T-helper 2 cell treated with Interferon-gamma antibody and Interleukin-4, amounts not matched to agents 5 μg/mL and 100 μg/mL, for 36 hours (primary cell): ENCODE results near the gene PLXND1.
"Not testable (repeated sequence)": the region's sequence is repeated elsewhere in the genome, so short reads cannot be mapped to it uniquely, and the experiment has no call there.

Experiments used
- DNase-seq: peaks from one replicate; pipeline ENCODE4 v3.0.0; 2021; ENCODE audit warnings: low spot score
- H3K27ac Mint-ChIP-seq: one replicate; pipeline ENCODE4 v1.8.0; 2021; ENCODE audit warnings: mild to moderate bottlenecking, mixed read lengths
- H3K27me3 Mint-ChIP-seq: one replicate; pipeline ENCODE4 v1.8.0; 2021; ENCODE audit warnings: low read depth, mixed read lengths
- H3K36me3 Mint-ChIP-seq: one replicate; pipeline ENCODE4 v1.8.0; 2021; ENCODE audit warnings: low read depth, mixed read lengths
- H3K4me1 Mint-ChIP-seq: one replicate; pipeline ENCODE4 v1.8.0; 2021; ENCODE audit warnings: low read depth, mixed read lengths
- H3K4me3 Mint-ChIP-seq: one replicate; pipeline ENCODE4 v1.8.0; 2022; ENCODE audit warnings: mild to moderate bottlenecking, moderate library complexity, mixed read lengths
- H3K9me3 Mint-ChIP-seq: one replicate; pipeline ENCODE4 v1.8.0; 2021; ENCODE audit warnings: mixed read lengths

Gene PLXND1

GRCh38 chr3:129612534-129613366 lies 6.3 kb upstream of the PLXND1 start:
- Mint-ChIP-seq H3K4me3 (no peak overlapping the region), H3K27ac (no peak overlapping the region), H3K4me1 (peaks cover 5% of the 10 kb centered on the region), H3K27me3 (peaks cover 18% of the 10 kb centered on the region), H3K36me3 (no peaks in the 10 kb centered on the region), H3K9me3 (no peaks in the 10 kb centered on the region)
- no peak for DNase-seq

- Mint-ChIP-seq H3K4me3 (no peak overlapping the region), H3K36me3 (no peaks in the 10 kb centered on the region), H3K9me3 (no peaks in the 10 kb centered on the region), H3K4me1 (peaks cover 8% of the 10 kb centered on the region), H3K27me3 (peaks cover 24% of the 10 kb centered on the region), H3K27ac (no peak overlapping the region)
- no peak for DNase-seq
Measured at GRCh38 chr3:129611812-129612533, 5.5 kb upstream of the PLXND1 start.

DNA sequence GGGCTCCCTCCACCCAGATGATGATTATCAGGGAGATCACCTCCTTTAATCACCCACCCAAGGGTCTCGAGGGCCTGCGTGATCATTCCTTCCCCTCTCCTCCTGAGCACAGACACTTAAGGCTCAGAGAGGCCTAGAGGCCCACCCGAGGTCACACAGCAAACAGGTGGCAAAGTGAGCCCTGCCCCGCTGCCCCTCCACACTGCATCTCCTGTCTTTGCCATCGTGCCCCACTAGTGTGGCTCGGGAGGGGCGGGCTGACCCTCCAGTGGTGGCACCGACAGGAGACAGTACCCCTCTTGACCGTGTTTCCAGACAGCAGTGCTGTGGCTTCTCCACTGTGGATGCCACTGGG lies 4.9 kb upstream of the PLXND1 start:
- DNase-seq = no peak
- no peaks in the 10 kb centered on the region for H3K36me3 Mint-ChIP-seq
- H3K9me3 Mint-ChIP-seq = no peaks in the 10 kb centered on the region
- peaks cover 10% of the 10 kb centered on the region for H3K4me1 Mint-ChIP-seq
- H3K4me3 Mint-ChIP-seq = no peak overlapping the region
- peaks cover 26% of the 10 kb centered on the region for H3K27me3 Mint-ChIP-seq
- H3K27ac Mint-ChIP-seq = no peak overlapping the region

DNA sequence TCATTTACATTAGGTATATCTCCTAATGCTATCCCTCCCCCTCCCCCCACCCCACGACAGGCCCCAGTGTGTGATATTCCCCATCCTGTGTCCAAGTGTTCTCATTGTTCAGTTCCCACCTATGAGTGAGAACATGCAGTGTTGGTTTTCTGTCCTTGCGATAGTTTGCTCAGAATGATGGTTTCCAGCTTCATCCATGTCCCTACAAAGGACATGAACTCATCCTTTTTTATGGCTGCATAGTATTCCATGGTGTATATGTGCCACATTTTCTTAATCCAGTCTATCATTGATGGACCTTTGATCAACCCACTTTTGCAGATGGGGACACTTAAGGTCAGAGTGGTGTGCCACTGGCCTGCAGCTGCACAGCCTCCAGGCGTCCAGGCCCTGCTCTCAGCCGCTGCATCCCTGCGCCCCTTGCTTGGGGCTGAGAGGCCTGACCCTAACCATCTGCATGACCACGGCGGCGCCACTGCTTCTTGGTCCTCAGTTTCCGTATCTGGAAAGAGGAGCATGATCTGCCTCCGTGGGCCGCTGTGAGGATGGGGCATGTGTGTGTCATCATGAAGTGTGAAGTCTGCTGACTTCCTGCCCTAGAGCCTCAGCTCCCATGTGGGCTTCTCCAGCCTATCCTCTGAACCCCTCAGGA lies 4.4 kb upstream of the PLXND1 start:
- H3K27ac Mint-ChIP-seq, DNase-seq, H3K36me3 Mint-ChIP-seq: not testable (repeated sequence)

GRCh38 chr3:129610276-129610675 lies 3.8 kb upstream of the PLXND1 start:
- peaks cover 1% of the 10 kb centered on the region for H3K36me3 Mint-ChIP-seq
- H3K4me1 Mint-ChIP-seq = peaks cover 13% of the 10 kb centered on the region
- no peak overlapping the region for H3K4me3 Mint-ChIP-seq
- H3K9me3 Mint-ChIP-seq = no peaks in the 10 kb centered on the region
- H3K27ac Mint-ChIP-seq = no peak overlapping the region
- H3K27me3 Mint-ChIP-seq = peaks cover 30% of the 10 kb centered on the region
- DNase-seq = no peak

More for the DNA sequence above, 4.4 kb upstream of the PLXND1 start:
- not testable (repeated sequence) for H3K9me3 Mint-ChIP-seq, H3K4me1 Mint-ChIP-seq, H3K4me3 Mint-ChIP-seq
- peaks cover 26% of the 10 kb centered on the region for H3K27me3 Mint-ChIP-seq

DNA sequence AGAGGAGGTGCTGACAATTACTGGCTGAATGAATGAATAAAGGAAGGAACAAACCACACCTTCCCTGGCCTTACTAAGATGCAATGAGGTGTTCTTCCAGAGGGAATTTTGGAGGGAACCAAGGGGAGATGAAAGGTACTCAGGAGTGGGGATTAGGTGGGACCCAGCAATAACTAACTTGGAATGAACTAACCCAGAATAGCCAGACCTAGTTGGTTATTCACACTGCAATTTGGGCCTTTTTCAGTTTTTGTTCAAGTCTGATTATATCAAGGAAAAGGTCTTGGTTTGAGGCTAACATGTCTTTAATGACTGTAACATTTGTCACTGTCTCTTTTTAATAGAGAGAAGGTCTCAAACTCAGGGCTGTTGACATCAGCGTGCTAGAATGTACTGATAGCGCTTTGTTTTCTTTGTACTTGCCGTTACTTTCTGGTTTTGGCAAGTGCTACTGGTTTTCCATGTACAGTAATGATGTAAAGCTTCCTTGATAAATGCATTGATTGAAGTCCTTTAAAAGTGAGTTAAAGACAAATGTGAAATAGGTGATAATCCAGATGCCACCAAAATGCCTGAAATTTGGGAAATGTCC lies 3.2 kb upstream of the PLXND1 start:
- no peak for DNase-seq
- Mint-ChIP-seq H3K27ac (no peak overlapping the region), H3K36me3 (peaks cover 1% of the 10 kb centered on the region), H3K9me3 (no peaks in the 10 kb centered on the region), H3K27me3 (peaks cover 33% of the 10 kb centered on the region), H3K4me1 (peaks cover 13% of the 10 kb centered on the region), H3K4me3 (no peak overlapping the region)

DNA sequence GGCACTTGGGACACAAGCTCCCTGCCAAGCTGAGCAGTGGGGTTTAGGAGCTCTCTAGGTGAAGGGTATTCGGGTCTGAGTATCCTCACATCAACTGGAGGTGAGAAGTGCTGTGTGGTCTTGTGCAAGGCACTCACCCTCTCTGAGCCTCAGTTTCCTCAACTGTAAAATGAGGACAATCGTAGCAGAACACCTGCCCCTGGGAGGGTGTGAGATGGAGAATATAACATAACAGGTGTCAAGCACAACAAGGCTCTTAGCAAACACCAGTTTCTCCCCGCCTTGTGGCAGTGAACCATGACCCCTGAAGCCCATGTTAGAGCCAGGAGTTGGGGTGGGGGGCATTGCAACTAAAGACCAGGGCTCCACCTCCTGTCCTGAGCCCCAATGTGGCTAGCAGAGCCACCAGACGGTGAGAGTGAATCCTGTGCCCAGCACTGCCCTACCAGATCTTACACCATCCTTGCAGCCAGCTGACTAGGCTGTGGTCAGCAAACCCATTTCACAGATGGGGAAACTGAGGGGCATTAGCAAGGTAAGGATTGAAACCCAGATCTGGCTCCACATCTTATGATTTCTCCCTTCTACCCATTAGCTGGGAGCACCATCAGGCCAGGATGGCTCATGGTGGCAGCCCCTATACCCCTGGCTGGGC lies 2.6 kb upstream of the PLXND1 start:
- H3K4me3 Mint-ChIP-seq = peak overlapping the region; percentile 25
- no peak overlapping the region for H3K27ac Mint-ChIP-seq
- peaks cover 13% of the 10 kb centered on the region for H3K4me1 Mint-ChIP-seq
- DNase-seq = no peak
- H3K27me3 Mint-ChIP-seq = peaks cover 39% of the 10 kb centered on the region
- H3K36me3 Mint-ChIP-seq = peaks cover 1% of the 10 kb centered on the region
- H3K9me3 Mint-ChIP-seq = no peaks in the 10 kb centered on the region

GRCh38 chr3:129608087-129608935 lies 1.8 kb upstream of the PLXND1 start:
- H3K27me3 Mint-ChIP-seq = peaks cover 46% of the 10 kb centered on the region
- peaks cover 1% of the 10 kb centered on the region for H3K36me3 Mint-ChIP-seq
- no peak overlapping the region for H3K27ac Mint-ChIP-seq
- peak overlapping the region; percentile 25 for H3K4me3 Mint-ChIP-seq
- peaks cover 13% of the 10 kb centered on the region for H3K4me1 Mint-ChIP-seq
- DNase-seq = no peak
- H3K9me3 Mint-ChIP-seq = no peaks in the 10 kb centered on the region

GRCh38 chr3:129607391-129608068 lies 1.1 kb upstream of the PLXND1 start:
- peaks cover 1% of the 10 kb centered on the region for H3K36me3 Mint-ChIP-seq
- no peak overlapping the region for H3K27ac Mint-ChIP-seq
- H3K4me1 Mint-ChIP-seq = peaks cover 13% of the 10 kb centered on the region

DNA sequence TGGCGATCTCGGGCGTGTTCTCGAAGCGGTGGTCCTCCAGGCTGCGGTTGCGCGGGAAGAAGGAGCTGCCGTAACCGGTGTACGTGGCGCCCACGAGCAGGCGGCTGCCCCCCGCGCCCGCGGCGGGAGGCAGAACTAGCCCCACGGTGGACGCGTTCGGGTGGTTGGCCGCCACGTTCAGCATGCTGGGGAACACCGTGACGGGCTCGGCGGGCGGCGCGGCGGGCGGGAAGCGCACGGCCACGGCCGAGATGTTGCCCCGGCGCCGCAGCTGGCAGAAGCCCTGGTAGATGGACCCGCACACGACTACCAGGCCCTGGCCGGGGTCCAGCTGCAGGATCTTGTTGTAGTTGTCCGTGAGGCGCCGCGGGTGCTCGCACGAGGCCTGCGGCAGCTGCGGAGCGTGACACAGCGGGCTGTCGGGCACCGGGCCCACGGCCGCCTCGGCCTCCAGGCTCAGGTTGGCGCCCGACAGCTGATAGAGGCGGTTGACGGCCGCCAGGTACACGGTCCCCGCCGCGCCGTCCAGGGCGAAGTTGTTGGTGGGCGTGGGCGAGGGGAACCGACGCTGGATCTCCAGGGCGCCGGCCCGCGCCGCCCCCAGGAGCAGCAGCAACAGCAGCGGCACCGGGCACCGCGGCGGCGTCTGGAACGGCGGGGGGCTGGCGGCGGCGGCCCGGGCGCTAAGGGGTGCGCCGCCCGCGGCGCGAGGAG lies 397 bp downstream of the PLXND1 start:
- peaks cover 59% of the 10 kb centered on the region for H3K27me3 Mint-ChIP-seq
- no peak for DNase-seq
- peaks cover 13% of the 10 kb centered on the region for H3K4me1 Mint-ChIP-seq
- no peaks in the 10 kb centered on the region for H3K9me3 Mint-ChIP-seq
- peak overlapping the region; percentile 17 for H3K27ac Mint-ChIP-seq
- peak overlapping the region; percentile 88 for H3K4me3 Mint-ChIP-seq
- peaks cover 1% of the 10 kb centered on the region for H3K36me3 Mint-ChIP-seq

More at GRCh38 chr3:129607391-129608068, 1.1 kb upstream of the PLXND1 start:
- no peak for DNase-seq
- peaks cover 53% of the 10 kb centered on the region for H3K27me3 Mint-ChIP-seq
- peak overlapping the region; percentile 88 for H3K4me3 Mint-ChIP-seq
- H3K9me3 Mint-ChIP-seq = no peaks in the 10 kb centered on the region

DNA sequence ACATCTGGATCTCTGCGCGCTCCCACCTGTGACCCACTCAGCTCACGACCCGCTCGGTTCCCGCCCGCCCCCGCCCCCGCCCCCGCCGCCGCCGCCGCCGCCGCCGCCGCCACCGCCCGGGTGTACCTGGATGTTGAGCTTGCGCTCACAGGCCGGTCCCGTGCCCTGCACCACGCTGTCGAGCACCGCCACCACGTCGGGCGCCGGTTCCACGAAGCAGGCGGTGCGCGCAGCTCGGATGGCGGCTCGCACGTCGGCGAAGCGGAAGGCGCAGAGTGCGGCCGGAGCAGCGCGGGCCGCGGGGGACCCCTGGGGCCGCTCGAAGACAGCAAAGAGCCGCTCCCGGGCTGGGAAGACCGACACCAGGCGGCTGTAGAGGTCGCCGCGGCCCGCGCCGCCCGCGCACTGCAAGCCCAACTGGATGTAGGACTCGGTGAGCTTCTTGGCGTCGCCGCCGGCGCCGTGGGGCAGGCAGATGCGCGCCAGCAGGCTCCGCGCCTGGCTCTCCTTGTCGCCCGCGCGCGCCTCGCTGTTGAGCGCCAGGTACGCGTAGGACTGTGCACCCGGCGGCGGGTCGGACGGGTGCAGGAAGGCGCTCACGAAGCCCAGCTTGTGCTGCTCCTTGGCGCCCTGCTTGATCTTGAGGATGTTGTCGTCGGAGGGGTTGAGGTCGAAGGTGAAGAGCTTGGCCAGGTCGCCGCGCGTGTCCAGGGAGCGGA lies 1.1 kb downstream of the PLXND1 start:
- DNase-seq = peak; percentile 15

More for the DNA sequence above, 1.1 kb downstream of the PLXND1 start:
- Mint-ChIP-seq H3K27me3 (peaks cover 64% of the 10 kb centered on the region), H3K4me1 (peaks cover 13% of the 10 kb centered on the region), H3K27ac (peak overlapping the region; percentile 17), H3K36me3 (peaks cover 1% of the 10 kb centered on the region), H3K9me3 (no peaks in the 10 kb centered on the region), H3K4me3 (peak overlapping the region; percentile 88)
